GM19395 (cell line): Measurements from ENCODE around the gene CTRB1.
"Not testable (repeated sequence)": the region's sequence is repeated elsewhere in the genome, so short reads cannot be mapped to it uniquely, and the experiment has no call there.

Experiments used
- ATAC-seq: cut with Tn5 transposase; IDR thresholded peaks from one replicate; pipeline ENCODE4 v1.9.1; 2021; ENCODE audit warnings: mild to moderate bottlenecking, moderate library complexity; ENCODE audit not compliant: unreplicated experiment

The CTRB1 gene

GRCh38 chr16:75239542-75240122, 20.8 kb downstream of the CTRB1 start:
- no peak for ATAC-seq

GRCh38 chr16:75240633-75241032, 21.8 kb downstream of the CTRB1 start:
- ATAC-seq, result not testable (repeated sequence)

DNA sequence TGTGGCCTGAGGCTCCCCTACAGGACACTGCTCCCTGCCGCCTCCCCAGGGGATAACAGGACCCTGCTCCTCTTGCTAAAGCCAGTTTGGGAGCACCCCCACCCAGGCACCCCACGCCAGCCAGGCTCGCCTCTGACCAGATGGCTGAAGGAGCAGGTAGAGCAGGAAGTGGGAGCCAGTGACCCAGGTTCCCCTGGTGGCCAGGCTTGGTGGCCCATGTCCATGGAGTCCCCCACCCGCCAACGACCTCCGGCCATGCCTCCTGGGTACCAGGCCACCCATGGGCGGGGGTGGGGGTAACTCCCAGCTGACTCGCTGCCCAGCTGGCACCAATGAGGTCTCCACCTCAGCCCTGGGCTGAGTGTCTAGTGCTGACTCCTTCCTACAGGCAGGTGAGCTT, 22.6 kb downstream of the CTRB1 start:
- no peak for ATAC-seq

- no peak for ATAC-seq
Measured at GRCh38 chr16:75241955-75242354, 23.2 kb downstream of the CTRB1 start.

DNA sequence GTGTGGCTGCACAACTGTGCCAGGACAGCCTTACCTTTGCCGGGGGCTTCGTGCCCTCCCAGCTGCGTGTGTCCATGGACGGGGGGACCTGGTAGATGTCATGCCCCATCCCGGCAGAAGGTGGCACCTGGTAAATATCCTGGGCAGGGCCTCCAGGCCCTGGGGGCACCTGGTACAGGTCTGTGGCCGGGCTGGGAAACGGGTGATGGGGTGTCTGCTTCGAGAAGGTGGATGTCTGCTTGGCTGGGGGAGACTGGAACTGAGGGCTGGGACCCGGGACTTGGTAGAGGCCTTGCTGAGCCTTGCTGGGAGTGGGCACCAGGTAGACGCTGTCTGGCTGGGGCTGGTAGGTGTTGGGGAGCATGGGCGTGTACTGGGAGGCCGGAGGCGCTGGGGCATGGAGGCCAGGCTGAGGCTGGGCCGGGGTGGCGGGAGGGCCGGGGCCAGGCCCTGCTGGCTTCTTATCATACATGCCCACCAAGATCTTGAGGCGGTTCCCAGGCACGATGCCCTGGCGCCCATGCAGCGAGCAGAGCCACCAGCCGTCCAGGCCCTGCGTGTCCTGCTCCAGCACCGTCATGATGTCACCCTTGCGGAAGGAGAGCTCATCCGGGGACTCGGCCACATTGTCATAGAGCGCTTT, 23.8 kb downstream of the CTRB1 start:
- not testable (repeated sequence) for ATAC-seq

DNA sequence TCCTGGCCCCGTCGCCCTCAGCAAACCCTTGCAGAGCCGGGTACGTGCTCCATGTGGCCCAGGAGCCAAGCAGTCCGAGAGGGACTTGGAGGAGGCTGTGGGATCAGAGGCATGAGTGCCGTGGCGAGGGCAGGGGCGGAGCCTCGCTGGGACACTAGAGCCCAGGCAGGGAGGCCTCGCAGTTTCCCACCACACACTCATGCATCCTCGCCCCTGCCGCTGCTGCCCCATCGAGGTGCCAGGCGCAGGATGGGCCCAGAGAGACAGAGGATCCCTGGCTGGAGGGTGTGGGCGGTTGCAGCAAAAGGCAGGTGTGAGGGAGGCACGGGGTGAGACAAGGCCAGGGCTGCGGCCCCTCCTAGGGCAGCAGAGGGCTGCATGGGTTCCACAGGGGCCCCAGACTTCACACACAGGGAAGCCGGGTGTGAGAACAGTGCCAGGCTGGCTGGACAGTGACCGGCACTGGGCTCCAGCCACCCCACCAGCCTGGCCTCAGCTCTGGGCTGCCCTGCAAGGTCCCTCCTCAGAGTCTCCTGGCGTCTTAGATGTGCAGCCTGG, 25.0 kb downstream of the CTRB1 start:
- no peak for ATAC-seq

DNA sequence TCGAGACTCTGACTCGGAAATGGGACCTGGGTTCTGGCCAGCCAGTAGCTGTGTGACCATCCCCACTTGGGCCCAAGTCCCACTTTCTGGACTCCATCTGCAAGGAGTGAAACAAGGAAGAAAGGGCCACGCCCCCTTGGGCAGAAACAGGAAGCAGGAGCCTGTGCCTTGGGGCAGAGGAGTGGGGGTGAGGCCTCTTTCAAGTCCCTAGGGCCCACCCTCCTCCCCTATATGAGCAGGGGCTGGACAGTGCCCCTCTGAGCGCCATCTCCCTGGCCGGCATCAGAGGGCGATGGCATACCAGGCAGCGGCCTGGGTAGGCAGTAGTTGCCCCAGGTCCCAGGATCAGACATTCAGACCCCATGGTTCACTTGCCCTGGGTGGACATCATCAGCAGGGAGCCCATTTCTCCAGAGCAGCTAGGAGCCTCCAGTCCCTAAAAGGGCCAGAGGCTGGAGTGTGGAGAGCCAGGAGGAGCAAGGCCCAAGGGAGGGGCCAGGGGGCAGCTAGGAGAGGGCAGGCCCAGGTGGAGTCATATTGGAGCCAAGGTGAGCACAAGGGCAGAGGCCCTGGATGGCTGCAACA, 25.5 kb downstream of the CTRB1 start:
- ATAC-seq, result no peak

DNA sequence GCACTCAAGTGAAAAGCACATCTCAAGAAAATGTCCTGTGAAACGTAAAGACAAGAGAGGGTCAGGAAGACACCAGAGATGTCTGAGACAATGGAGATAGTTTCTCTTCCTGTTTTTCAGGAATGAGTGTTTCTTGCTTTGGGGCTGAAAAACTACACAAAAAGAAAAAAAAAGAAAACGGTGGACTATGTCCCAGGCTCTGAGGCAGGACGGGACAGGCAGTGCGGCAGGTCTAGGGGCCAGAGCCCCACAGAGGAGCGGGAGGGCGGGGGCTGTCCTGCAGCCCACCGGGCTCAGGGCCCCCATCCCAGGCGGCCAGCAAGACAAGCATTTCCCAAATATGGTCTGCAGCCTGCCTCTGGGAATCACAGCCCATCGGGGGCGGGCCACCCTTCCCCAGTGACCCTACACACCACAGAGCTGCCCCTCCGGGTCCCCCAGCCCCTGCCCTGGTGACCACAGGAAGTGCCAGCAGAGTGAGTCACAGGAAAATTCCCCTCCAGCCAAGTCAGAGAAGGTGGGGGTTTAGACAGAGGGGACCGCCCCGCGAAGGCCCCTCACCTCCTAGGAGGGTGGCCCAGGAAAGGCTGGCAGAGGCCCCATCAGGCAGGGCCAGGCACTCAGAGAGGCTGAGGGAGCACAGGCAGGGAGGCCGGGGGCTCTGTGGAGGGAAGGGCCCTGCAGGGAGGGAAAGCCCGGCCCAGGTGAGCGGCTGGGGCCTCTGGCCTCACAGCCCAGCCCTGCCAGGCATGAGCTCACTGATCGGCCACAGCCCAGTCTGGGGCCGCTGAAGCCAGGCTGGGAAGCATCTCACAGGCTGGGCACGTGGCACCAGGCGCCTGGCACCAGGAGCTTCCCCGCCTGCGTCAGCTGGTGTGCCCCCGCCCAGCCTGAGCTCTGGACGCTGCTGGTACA, 26.3 kb downstream of the CTRB1 start:
- no peak for ATAC-seq

DNA sequence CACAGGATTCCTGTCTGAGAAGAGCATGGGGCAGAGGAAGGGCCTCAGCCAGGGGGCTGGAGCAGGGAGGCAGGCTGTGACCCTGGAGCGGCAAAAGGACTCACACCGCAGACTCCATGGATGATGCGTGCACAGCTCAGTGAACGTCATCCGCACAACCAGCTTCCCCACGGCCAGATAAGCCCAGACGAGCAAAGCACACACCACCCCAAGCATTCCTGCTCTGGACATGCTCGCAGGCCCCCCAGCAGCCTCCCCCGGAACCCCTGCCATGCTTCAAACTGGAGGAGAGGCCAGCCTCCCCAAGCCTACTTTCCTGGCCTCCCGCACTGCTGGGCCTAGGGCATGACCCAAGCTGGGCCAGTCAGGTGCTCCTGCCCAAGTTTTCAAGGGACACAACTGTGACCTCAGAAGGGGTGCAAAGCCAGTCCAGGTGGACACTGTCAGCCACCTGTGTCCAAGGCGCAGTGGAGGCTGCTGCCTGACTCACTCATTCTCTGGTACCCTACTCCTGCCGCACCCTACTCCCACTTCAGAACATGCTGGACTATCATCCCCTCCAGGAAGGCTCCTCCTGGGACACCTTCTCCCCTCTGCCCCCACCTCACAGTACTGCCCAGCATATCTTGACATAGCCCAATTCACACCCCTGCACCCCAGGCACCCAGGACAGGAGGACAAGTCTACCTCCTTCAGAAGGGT, 27.9 kb downstream of the CTRB1 start:
- ATAC-seq, result no peak

- no peak for ATAC-seq
Measured at GRCh38 chr16:75247249-75247648, 28.5 kb downstream of the CTRB1 start.

DNA sequence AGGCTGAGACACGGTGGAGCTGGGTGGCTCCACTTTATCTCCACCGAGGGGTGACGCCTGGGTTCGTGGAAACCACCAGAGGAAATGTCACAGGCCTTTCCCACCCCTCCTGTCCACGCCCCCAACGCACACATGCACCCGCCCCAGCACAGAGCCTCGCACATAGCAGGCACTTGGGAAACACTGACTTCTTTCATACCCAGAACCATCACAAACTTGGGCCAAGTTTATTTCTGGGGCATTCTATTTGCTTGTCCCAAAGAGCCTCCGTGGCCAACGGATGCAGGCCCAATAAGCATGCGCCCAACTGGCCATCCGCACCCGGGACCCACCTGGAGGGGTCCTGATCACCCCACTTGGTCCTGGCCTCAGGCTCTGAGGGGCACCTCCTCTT, 29.4 kb downstream of the CTRB1 start:
- ATAC-seq, result no peak

- no peak for ATAC-seq
Measured at GRCh38 chr16:75248536-75249380, 30.0 kb downstream of the CTRB1 start.

DNA sequence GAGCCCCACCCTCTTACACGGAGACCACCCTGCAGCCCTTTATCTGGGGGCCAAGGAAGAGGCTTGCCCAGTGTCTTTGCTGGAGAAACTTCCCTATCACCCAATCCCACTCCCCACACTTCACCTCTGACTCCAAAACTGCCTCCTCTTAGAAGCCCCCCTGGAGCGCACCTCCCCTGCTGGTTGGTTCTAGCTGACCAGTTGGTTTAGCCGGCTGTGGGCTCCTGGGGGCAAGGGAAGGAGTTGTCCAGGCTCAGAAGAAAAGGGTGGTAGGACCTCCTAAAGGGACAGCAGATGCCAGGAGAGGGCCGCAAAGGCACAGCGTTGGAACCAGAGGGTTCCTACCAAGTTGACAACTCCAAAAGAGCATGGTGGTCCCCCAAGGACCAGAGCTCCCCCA, 30.7 kb downstream of the CTRB1 start:
- ATAC-seq, result no peak

GRCh38 chr16:75250089-75250808, 31.5 kb downstream of the CTRB1 start:
- no peak for ATAC-seq

GRCh38 chr16:75250809-75251279, 32.1 kb downstream of the CTRB1 start:
- ATAC-seq, result peak; percentile 54

DNA sequence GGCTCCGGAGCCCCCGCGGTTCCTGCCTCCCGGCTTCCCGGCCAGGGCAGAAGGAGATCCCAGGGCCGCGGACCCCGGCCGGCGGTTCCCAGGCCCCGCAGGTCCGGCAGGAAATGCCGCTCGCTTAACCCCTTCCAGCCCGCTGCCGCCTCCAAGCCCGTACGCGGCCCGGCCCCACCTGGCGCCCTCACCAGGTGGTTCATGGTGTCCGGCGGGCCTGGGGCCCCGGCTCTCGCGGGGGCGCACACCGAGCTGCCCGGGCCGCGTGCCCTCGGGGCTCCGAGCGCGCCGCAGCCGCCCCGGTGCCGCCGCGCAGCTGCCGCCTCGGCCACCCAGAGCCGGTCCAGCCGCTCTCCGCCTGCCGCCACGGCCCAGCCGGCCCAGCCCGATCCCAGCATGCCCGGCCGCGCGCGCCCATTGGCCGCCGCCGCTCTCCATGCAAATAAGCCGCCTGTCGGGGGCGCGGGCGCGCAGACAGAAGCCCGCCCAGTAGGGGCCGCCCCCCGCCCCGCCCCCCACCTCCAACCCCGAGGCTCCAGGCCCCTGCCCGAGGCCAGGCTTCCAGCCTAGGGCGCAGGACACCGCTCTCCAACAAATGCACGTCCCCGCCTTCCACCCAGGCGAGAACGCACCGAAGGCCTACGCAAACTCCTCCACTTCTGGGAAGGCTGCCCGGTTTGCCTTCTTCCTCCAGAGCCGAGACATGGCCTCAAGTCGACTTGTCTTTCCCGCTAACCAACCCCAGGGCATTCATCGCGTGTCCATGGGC, 32.7 kb downstream of the CTRB1 start, which contains the start of gene BCAR1:
BCAR1 (minus strand) TSS at position 345 of the 769 bp plus-strand sequence; CDS start at position 203, 142 bp downstream.
- ATAC-seq, result peak; percentile 78

GRCh38 chr16:75252049-75252864, 33.5 kb downstream of the CTRB1 start:
- ATAC-seq, result no peak
